ENCODE measurements around the gene SHQ1.

DNA sequence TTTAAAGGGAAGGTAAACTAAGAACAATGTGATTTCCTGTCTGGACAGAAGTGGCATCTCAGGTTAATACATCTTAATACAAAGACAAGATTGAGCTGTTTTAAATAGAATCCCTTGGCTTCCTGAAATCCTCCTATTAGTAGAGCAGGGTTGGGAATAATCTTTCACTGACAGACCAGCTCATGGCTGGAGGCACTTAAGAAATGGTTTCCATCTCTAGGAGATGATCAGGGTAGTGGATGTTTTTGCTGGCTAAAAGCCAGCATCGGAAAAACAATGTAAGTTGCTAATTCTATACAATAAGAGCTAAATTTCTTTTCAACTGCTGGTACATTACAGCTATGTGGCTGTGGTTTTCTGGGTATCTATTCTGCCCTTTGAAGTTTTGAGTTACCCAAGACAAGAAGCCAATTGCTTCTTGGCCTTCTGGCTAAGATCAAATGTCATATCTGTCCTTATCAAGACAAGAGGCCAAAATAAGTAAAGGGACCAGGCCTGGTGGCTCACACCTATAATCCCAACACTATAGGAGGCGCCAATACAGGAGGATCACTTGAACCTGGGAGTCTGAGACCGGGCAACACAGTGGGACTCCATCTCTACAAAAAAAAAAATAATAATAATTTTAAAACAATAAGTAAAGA lies 49.6 kb downstream of the SHQ1 start:
- TF ChIP-seq POLR2A (IDR thresholded peaks at IDR 0.05): no peak
- TF ChIP-seq, protein P1, sequence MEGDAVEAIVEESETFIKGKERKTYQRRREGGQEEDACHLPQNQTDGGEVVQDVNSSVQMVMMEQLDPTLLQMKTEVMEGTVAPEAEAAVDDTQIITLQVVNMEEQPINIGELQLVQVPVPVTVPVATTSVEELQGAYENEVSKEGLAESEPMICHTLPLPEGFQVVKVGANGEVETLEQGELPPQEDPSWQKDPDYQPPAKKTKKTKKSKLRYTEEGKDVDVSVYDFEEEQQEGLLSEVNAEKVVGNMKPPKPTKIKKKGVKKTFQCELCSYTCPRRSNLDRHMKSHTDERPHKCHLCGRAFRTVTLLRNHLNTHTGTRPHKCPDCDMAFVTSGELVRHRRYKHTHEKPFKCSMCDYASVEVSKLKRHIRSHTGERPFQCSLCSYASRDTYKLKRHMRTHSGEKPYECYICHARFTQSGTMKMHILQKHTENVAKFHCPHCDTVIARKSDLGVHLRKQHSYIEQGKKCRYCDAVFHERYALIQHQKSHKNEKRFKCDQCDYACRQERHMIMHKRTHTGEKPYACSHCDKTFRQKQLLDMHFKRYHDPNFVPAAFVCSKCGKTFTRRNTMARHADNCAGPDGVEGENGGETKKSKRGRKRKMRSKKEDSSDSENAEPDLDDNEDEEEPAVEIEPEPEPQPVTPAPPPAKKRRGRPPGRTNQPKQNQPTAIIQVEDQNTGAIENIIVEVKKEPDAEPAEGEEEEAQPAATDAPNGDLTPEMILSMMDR (IDR thresholded peaks at IDR 0.05): no peak
